ENCODE results near the gene WT1.

GRCh38 chr11:32358729-32359128 lies 76.6 kb downstream of the WT1 start:
- TF ChIP-seq CTCF (IDR thresholded peaks at IDR 0.05) (no peak), POLR2A (IDR thresholded peaks at IDR 0.05) (no peak)
